HuH-7.5 (cell line): ENCODE data around the gene ZMYND8.
"Not testable (repeated sequence)": the region's sequence is repeated elsewhere in the genome, so short reads cannot be mapped to it uniquely, and the experiment has no call there.

Source experiments
- DNase-seq: peaks from one replicate; pipeline ENCODE4 v3.0.0; 2011; ENCODE audit warnings: low spot score

Gene ZMYND8

GRCh38 chr20:47246061-47246777, 110.3 kb downstream of the ZMYND8 start:
- DNase-seq, result no peak

DNA sequence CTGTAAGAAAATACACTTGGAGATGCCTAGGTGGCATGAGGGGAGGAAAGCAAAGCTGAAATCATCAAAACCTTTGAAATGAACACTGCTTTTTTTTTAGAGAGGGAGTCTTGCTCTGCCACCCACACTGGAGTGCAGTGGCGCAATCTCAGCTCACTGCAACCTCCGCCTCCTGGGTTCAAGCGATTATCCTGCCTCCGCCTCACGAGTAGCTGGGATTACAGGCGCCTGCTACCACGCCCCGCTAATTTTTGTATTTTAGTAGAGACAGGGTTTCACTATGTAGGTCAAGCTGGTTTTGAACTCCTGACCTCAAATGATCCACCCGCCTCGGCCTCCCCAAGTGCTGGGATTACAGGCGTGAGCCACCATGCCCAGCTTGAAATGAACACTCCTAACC, 111.3 kb downstream of the ZMYND8 start:
- not testable (repeated sequence) for DNase-seq

DNA sequence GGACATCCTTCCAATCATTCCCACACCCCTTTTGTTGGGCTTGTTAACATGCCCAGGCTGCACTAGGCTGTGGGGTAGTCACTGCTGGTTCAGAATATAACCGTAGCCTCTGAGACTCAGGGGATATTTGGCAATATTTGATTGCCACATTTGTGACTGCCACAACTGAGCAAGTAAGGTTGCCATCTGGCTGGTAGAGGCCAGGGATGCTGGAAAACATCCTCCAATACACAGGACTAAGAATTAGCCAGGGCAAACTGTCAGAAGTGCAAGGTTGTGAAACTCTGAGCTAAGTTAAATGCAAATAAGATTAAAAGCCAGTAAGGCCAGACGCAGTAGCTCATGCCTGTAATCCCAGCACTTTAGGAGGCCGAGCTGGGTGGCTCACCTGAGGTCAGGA, 112.0 kb downstream of the ZMYND8 start:
- no peak for DNase-seq

DNA sequence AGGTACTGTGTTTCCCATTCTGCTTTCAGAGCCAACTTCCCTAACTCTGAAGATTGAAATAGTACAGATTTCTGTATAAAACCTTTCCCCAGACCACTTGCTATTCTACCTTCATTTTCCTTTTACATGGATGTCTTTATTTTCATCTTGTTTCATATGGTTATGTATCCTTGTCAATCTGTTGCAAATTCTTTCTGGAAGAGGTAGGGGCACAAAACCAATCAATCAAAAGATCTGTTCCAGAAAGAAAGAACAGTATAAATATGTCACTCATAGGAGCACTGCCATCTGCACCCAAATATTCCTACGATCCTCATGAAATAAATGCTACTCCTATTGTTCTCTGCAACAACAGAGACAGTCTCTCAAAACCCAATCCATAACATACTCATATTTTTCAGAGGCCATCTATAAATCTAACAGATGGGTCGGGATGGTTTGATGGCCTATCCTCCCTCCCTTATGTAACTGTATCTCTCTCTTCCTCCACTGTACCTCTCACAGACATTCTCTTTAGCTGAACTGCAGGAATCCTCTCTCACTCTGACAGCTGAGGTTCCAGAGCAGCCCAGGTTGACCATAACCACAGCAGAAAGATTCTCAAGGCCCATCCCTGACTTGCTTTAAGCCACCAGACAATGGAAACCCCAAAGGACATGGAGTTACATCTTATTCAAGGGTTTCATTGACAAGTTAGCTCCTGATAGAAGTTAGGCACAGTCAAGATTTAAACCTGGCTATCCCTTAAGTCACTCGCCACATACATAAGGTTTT, 112.8 kb downstream of the ZMYND8 start:
- no peak for DNase-seq

DNA sequence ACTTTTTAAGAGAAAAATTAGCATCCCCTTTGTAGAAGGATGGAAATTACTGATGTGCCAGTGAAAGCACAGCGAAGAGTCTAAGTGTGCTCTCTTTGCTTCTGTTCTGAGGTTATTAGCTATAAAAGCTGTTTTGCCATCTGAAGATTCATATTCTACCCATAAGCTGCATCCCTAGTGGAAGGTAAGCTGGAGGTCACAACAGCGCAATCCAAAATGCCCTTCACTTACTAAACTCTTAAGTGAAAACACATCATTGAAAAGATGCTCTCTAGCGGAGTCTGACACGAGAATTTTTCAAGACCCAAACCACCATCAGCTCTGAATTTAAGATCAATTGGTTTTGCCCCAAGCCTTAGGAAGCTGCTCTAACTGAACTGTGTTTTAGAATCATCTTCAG, 113.5 kb downstream of the ZMYND8 start:
- no peak for DNase-seq

GRCh38 chr20:47241345-47241781, 115.1 kb downstream of the ZMYND8 start:
- DNase-seq, result no peak

- DNase-seq, result not testable (repeated sequence)
Observed at GRCh38 chr20:47240096-47240495, 116.4 kb downstream of the ZMYND8 start.

DNA sequence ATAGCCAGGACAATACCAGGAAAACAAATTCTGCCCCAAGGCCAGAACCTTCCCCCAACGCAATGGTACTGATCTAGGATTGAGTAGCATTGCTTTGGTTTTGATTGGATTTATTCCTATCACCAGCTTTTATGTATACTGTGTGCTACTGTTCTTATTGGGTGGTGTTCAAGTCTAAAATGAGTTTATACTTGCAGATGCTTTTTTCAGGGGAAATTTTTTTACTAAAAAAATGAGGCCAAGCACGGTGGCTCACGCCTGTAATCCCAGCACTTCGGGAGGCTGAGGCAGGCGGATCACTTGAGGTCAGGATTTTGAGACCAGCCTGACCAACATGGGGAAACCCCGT, 116.8 kb downstream of the ZMYND8 start:
- no peak for DNase-seq

- no peak for DNase-seq
Observed at GRCh38 chr20:47238780-47239718, 117.5 kb downstream of the ZMYND8 start.

DNA sequence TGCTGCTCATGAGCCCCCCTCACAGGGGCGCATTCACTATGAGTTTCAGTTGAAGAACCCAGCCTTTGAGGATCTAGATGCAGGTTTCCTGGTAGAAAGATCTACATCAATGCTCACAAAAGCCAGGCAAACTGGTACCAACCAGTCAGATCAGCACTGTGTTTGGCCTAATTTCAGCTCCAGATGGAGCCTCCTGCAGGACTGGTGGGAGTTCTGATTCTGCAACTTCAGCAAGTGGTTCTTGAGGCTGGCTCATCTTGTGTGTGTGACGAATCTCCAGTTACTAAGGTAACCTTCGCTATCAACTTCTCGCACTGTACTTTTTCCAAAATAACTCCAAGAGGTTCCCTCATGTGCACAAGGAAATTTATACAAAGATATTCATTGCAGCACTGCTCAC, 118.8 kb downstream of the ZMYND8 start:
- DNase-seq, result no peak

GRCh38 chr20:47236639-47236900, 119.9 kb downstream of the ZMYND8 start:
- DNase-seq, result no peak

GRCh38 chr20:47235853-47236638, 120.5 kb downstream of the ZMYND8 start:
- no peak for DNase-seq

- no peak for DNase-seq
Observed at GRCh38 chr20:47235111-47235510, 121.4 kb downstream of the ZMYND8 start.

DNA sequence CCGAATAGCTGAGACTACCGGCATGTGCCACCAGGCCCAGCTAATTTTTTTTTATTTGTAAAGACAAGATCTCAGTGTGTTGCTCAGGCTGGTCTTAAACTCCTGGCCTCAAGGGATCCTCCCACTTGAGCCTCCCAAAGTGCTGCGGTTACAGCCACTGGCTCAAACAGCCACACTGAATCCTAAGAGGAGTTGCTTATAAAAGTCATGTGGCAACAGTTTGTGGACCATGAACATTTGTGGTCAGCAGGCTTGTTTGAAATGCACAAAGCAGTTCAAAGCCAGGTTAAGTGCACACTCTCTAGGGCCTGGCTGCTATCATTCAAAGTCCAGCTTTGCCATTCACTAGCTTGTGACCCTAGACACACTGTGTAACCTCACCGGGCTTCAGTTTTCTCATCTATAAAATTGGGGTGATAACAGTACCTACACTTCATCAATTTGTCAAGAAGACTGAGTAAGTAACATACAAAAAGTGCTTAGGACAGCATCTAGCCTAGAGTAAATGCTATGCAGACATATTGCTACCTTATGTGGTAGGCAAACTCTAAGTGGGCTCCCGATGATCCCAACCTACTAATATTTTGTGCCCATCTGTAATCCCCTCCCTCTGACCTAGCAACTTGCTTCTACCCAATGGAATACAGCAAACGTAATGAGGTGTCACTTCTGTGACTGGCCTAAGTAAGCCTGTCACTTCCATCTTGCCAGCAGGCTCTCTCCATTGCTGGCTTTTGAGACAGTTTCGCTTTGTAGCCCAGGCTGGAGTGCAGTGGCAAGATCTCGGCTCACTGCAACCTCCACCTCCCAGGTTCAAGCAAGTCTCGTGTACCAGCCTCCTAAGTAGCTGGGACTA, 122.9 kb downstream of the ZMYND8 start:
- no peak for DNase-seq

DNA sequence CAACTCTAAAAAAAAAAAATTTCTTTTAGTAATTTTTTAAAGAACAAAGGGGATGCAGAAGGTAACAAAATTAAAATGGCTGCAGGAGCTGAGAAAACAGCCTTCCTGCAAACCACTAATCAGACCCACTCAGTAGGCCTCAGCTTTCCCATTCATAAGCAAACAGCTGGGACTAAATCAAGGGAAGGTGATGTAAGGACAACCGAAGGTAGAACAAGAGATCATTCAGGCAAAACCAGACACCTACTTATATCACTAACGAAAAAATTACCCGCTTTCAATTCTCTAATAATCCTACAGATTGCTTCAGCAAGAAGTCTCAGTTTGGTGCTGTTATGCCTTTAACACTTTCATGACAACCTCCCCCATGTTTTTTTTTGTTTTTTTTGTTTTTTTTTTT, 124.0 kb downstream of the ZMYND8 start:
- DNase-seq, result no peak

GRCh38 chr20:47231382-47232039, 125.0 kb downstream of the ZMYND8 start:
- no peak for DNase-seq

- no peak for DNase-seq
Observed at GRCh38 chr20:47230811-47231256, 125.7 kb downstream of the ZMYND8 start.

DNA sequence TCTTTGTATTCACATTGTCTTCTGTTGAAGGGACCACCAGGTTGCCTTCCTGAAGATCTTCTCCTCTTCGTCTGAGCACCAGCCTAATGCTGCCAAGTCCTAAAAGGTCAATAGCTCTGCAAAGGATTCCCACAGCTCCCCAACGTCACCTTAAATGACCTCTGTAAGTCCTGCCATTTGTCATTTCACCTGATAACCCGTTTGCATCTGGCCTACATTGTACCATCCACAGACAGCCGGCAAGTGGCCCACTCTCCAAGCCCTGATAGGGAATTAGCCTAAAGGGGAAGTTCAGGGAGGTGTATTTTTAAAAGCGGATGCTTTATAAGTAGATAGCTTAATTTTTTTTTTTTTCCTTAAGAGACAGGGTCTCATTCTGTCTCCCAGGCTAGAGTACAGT, 127.8 kb downstream of the ZMYND8 start:
- no peak for DNase-seq

- no peak for DNase-seq
Observed at GRCh38 chr20:47227576-47227975, 128.9 kb downstream of the ZMYND8 start.

DNA sequence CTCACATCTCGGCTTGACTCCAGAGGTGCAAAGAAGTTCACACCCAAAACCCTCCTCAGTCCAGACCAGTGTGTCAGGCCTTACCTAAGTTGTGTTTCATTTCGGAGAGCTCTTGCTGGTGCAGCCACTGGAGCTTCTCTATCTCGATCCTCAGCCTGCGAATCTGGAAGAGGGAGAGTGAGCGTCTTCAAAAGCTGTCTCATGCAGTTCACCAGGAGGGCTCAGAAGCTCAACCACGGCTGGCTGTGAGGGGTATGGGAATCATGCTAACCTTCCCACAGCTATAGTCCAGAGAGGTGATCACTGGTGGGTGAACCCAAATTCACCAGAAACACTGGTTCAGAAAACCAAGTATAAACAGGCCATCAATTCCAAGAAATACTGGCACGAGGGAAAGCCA, 129.4 kb downstream of the ZMYND8 start:
- DNase-seq, result no peak
